GM12865 (cell line): ENCODE data around the gene MYO15A.

Experiments
- DNase-seq: peaks from one replicate; pipeline ENCODE4 v3.0.0; 2010; ENCODE audit warnings: low read depth
- H3K4me3 ChIP-seq: 2 replicates; pipeline ENCODE4 v1.5.1; 2011; ENCODE audit warnings: mild to moderate bottlenecking, low read depth, low read length, control low read depth
- TF ChIP-seq, protein P1 (sequence below): IDR thresholded peaks from 2 replicates; pipeline ENCODE4 v1.5.1; 2011; ENCODE audit warnings: low read length, control low read depth, low read depth, inconsistent platforms; ENCODE audit not compliant: insufficient read depth; ENCODE audit errors: missing control alignments

MYO15A gene

DNA sequence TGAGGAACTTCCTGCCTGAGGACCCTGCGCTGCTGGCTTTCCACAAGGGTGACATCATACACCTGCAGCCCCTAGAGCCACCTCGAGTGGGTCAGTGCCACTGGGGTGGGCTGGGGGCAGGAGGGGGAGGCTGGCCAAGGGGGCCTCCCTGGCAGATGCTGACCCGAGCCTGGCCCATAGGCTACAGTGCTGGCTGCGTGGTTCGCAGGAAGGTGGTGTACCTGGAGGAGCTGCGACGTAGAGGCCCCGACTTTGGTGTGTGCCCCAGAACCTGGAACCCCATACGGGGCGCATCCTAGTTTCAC lies 48.4 kb downstream of the MYO15A start:
- no peak overlapping the region for H3K4me3 ChIP-seq
- TF ChIP-seq, protein P1, sequence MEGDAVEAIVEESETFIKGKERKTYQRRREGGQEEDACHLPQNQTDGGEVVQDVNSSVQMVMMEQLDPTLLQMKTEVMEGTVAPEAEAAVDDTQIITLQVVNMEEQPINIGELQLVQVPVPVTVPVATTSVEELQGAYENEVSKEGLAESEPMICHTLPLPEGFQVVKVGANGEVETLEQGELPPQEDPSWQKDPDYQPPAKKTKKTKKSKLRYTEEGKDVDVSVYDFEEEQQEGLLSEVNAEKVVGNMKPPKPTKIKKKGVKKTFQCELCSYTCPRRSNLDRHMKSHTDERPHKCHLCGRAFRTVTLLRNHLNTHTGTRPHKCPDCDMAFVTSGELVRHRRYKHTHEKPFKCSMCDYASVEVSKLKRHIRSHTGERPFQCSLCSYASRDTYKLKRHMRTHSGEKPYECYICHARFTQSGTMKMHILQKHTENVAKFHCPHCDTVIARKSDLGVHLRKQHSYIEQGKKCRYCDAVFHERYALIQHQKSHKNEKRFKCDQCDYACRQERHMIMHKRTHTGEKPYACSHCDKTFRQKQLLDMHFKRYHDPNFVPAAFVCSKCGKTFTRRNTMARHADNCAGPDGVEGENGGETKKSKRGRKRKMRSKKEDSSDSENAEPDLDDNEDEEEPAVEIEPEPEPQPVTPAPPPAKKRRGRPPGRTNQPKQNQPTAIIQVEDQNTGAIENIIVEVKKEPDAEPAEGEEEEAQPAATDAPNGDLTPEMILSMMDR = no peak
- no peak for DNase-seq

DNA sequence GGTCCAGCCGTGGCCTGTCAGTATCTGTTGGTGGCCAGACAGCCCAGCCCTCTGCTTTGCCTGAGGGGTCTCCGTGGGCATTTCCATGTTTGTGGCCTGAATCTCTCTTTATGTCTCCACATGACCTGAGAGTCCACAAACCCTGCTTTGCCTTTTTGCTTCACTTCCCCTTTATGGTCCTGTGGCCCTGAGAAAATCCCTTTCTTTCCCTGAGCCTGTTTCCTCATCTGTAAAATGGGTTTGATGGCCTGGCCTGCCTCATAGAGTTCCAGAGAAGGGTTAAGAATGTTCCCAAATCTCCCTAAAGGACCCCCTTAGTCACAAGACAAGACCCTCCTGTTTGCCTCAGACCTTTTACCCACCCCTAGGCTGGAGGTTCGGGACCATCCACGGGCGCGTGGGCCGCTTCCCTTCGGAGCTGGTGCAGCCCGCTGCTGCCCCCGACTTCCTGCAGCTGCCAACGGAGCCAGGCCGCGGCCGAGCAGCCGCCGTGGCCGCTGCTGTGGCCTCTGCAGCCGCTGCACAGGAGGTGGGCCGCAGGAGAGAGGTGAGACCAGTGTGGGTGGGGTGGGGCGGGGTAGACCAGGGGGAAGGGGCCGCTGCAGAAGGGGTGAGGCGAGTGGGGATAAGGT lies 48.9 kb downstream of the MYO15A start:
- no peak overlapping the region for H3K4me3 ChIP-seq
- TF ChIP-seq, protein P1 = no peak
- peak; percentile 38 for DNase-seq

DNA sequence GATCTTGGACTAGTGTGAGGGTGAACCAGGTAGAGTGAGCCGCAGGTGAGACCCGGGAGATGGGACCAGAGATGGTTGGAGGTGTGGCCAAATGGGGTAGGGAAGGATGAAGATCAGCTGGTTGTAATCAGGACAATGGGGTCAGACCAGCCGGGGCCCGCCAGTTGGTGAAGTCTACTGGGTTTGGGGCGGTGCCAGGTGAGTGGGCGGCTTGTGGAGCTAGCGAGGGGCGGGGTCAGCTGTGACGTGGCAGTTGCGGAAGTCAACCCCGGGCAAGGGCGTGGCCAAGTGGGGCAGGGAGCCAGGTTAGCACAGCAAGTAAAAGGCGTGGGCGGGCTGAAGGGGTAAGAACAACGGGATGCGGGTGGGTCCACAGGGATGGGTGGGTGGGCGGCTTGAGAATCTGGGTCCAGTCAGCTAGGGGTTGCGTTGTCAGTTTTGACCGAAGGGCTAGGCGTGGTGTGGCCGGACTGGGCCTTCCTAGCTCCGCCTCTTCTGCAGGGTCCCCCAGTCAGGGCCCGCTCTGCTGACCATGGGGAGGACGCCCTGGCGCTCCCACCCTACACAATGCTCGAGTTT lies 49.6 kb downstream of the MYO15A start:
- TF ChIP-seq, protein P1 = no peak
- peak overlapping the region; percentile 57 for H3K4me3 ChIP-seq

DNA sequence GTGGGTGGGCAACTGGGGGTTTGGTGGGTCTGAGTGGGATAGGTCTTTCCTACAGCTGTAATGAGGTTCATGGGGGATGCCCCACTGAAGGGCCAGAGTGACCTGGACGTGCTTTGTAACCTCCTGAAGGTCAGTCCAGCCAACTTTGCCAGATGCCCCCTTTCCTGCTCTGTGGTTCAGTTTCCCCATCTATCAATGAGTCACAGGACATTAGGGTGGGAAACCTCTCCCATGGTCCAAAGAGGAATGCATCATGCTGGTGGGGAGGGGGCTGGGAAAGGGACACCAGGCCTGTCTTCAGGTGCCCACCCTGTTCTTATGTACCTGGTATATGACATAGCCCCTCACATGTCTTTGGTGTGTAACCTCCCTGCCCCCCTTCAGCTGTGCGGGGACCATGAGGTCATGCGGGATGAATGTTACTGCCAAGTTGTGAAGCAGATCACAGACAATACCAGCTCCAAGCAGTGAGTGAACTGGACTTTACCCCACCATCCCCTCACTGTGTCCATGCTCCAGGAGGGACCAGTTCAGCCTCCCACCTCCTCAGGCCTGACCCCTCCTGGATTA lies 51.1 kb downstream of the MYO15A start:
- no peak overlapping the region for H3K4me3 ChIP-seq
- TF ChIP-seq, protein P1 = no peak
- no peak for DNase-seq

More for the DNA sequence above, 49.6 kb downstream of the MYO15A start:
- DNase-seq = peak; percentile 93

DNA sequence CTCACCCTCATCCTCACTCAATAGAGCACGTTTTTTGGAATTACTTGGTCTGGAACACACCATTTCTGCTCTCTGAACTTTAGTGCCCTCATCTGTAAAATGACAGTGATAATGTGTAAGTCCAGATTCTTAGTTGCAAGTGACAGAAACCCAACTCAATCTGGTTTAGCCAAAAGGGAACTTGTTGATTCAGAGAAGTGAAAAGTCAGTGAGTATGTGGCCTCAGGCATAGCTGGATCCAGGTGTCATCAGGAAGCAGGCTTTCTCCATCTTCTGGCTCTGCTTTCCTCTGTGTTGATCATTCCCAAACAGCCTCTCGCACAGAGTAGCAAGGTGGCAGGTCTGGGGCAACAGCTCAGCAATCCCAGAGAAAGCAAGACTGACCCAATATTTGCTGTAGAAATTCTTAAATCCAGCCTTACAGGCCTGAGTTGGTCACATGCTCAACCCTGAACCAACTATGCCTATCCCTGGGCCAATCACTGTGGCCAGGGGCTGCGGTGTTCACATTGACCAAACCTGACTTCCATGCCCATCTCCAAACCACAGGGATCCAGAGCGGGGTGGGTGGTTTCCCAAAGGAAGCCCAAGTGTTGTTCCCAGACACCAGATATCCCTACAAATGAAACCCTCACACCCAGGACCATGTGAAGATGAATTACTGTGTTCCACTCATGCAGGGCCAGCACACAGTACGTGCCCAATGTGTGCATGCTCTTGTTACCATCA lies 51.7 kb downstream of the MYO15A start:
- no peak for DNase-seq
- H3K4me3 ChIP-seq = no peak overlapping the region
- TF ChIP-seq, protein P1 = no peak

DNA sequence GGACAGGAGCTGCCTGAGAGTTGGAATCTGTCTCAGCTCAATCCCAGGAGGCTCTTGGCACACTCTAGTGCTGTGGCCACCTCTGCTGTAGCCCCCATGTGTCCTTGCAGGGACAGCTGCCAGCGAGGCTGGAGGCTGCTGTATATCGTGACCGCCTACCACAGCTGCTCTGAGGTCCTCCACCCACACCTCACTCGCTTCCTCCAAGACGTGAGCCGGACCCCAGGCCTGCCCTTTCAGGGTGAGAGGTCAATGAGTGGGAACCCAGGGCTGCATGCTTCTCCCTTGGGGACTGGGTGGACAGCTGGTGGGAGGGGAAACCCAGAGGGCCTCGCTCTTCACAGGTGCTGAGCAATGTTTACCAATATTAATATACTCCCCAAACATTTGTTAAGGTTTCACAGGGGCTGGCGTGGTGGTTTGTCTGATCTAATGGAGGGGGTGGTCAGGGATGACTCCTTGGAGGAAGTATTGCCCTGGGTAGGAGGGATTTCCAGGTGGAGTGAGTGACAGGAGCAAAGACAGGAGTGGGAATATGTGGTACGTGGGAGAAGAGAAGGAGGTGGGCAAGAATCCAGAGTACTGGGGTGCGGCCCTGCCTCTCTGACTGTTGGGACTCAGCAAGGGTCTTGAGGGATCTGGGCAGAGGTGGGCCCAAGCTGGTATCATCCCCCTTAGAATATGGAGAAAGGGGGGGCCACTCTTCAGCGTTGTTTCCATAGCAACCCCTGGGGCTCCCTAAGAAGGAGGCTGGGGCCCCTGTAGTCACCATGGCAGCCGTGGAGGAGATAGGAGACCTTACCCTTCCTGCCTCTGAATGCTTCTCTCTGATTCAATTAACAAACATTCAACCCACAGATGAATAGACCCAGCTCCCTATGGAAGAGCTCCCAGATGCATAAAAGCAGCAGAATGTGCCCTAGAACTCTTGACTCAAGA lies 52.9 kb downstream of the MYO15A start:
- TF ChIP-seq, protein P1 = no peak
- H3K4me3 ChIP-seq = no peak overlapping the region
- DNase-seq = peak; percentile 74
